Neuronal stem cell (in vitro differentiated cells): Measurements from ENCODE around the gene ENO4.
A peak's percentile ranks its signal among the peaks of the same experiment; 100 is the strongest.

Experiments used
- DNase-seq: peaks from one replicate; pipeline ENCODE4 v3.0.0-alpha.2; 2013; ENCODE audit warnings: low spot score
- H2AFZ ChIP-seq: one replicate; pipeline ENCODE4 v1.6.1; 2013; ENCODE audit warnings: mild to moderate bottlenecking, low read length, inconsistent platforms
- H2AK5ac ChIP-seq: 2 replicates; pipeline ENCODE4 v1.6.1; 2013; ENCODE audit warnings: low read depth, mild to moderate bottlenecking, inconsistent platforms, low read length, moderate library complexity, mixed read lengths
- H2BK120ac ChIP-seq: 2 replicates; pipeline ENCODE4 v1.6.1; 2013; ENCODE audit warnings: low read depth, mild to moderate bottlenecking, inconsistent platforms, low read length, moderate library complexity, mixed read lengths
- H2BK12ac ChIP-seq: one replicate; pipeline ENCODE4 v1.6.1; 2013; ENCODE audit warnings: low read length, inconsistent platforms
- H2BK15ac ChIP-seq: 2 replicates; pipeline ENCODE4 v1.6.1; 2013; ENCODE audit warnings: mild to moderate bottlenecking, low read length, inconsistent platforms, mixed read lengths
- H2BK5ac ChIP-seq: one replicate; pipeline ENCODE4 v1.6.1; 2013; ENCODE audit warnings: inconsistent platforms, mild to moderate bottlenecking, low read length, moderate library complexity
- H3K14ac ChIP-seq: one replicate; pipeline ENCODE4 v1.6.1; 2013; ENCODE audit warnings: low read length, inconsistent platforms
- H3K18ac ChIP-seq: 2 replicates; pipeline ENCODE4 v1.6.1; 2013; ENCODE audit warnings: low read length, inconsistent platforms
- H3K23ac ChIP-seq: 2 replicates; pipeline ENCODE4 v1.6.1; 2013; ENCODE audit warnings: low read depth, mild to moderate bottlenecking, mixed read lengths, low read length, inconsistent platforms; ENCODE audit not compliant: poor library complexity
- H3K27ac ChIP-seq: replicated peaks from 3 replicates; pipeline ENCODE4 v1.5.1; 2013; ENCODE audit warnings: low read length, inconsistent platforms
- H3K27me3 ChIP-seq, 3 experiments: 2 replicates each; pipeline ENCODE4 v1.6.1; 2013; ENCODE audit warnings: low read length in 3 of 3, mild to moderate bottlenecking in 2 of 3, inconsistent platforms in 1 of 3, low read depth in 1 of 3, mixed read lengths in 1 of 3, moderate library complexity in 1 of 3; ENCODE audit not compliant: control insufficient read depth in 3 of 3, insufficient read depth in 3 of 3
- H3K36me3 ChIP-seq, 2 donors: replicated peaks in 1 of 2; 2 replicates each; pipeline ENCODE4 v1.6.1; 2013; ENCODE audit warnings: low read length in 2 of 2; ENCODE audit not compliant: control insufficient read depth in 2 of 2, insufficient read depth in 2 of 2
- H3K4ac ChIP-seq: 2 replicates; pipeline ENCODE4 v1.6.1; 2013; ENCODE audit warnings: inconsistent platforms, mild to moderate bottlenecking, low read length, moderate library complexity
- H3K4me1 ChIP-seq, 2 donors: 1 replicate in 1 of 2; 2 replicates in 1 of 2; pipeline ENCODE4 v1.6.1; 2013; ENCODE audit warnings: low read length in 2 of 2, low read depth in 1 of 2; ENCODE audit not compliant: control insufficient read depth in 2 of 2, insufficient read depth in 1 of 2
- H3K4me2 ChIP-seq: one replicate; pipeline ENCODE4 v1.6.1; 2013; ENCODE audit warnings: mild to moderate bottlenecking, low read length, inconsistent platforms; ENCODE audit not compliant: insufficient read depth, poor library complexity, severe bottlenecking
- H3K4me3 ChIP-seq, 2 donors: 2 replicates each; pipeline ENCODE4 v1.5.1; 2013; ENCODE audit warnings: low read length in 2 of 2, mild to moderate bottlenecking in 2 of 2, inconsistent platforms in 1 of 2, moderate library complexity in 1 of 2
- H3K79me1 ChIP-seq: one replicate; pipeline ENCODE4 v1.6.1; 2013; ENCODE audit warnings: low read depth, mild to moderate bottlenecking, inconsistent platforms, low read length, moderate library complexity
- H3K9ac ChIP-seq: one replicate; pipeline ENCODE4 v1.6.1; 2013; ENCODE audit warnings: mild to moderate bottlenecking, low read depth, low read length, inconsistent platforms; ENCODE audit not compliant: poor library complexity
- H3K9me3 ChIP-seq, 2 donors: replicated peaks in 1 of 2; 2 replicates each; pipeline versions ENCODE3 to v1.6.1; 2013; ENCODE audit warnings: low read length in 2 of 2, mild to moderate bottlenecking in 2 of 2, inconsistent platforms in 1 of 2, low read depth in 1 of 2, mixed read lengths in 1 of 2, moderate library complexity in 1 of 2; ENCODE audit not compliant: control insufficient read depth in 2 of 2, insufficient read depth in 1 of 2
- H4K8ac ChIP-seq: one replicate; pipeline ENCODE4 v1.6.1; 2013; ENCODE audit warnings: low read depth, mild to moderate bottlenecking, inconsistent platforms, low read length, moderate library complexity
- H4K91ac ChIP-seq: one replicate; pipeline ENCODE4 v1.6.1; 2013; ENCODE audit warnings: low read length, low read depth, mild to moderate bottlenecking, inconsistent platforms; ENCODE audit not compliant: poor library complexity
- WGBS, 2 donors: extraction: QIAGEN DNeasy Blood & Tissue Kit; methylation state at CpG; one replicate each; pipeline ENCODE4 v1.1.7; 2013; ENCODE audit warnings: missing lambda C conversion rate in 2 of 2, mixed read lengths in 1 of 2; ENCODE audit not compliant: insufficient read length in 2 of 2, insufficient replicate concordance in 1 of 2; ENCODE audit errors: extremely low coverage in 2 of 2; 5-methylcytosine and 5-hydroxymethylcytosine counted together

ENO4 gene

DNA sequence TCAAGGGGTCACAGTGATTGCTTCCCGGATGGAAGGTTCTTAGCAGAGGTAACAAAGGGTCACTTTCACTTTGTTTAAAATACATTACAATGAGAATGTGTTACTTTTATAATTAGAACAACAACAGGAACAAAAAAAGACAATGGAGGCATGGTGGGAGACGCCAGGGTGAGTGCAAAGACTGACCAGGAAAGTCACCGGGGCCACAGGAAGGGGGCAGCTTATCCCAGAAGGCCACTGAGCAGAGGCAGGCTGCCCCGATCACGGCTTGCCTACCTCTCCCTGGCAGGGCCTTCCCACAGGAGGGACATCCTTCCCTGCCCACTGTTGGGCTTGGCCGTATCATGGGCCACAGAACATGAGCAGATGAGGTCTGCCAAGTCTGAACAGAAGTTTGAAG, 46.8 kb upstream of the ENO4 start:
- Histone ChIP-seq H3K14ac (no peak overlapping the region), H3K9me3 (peaks cover 0 to 2% of the 10 kb centered on the region in 2 donors), H2BK15ac (no peak overlapping the region), H3K23ac (no peak overlapping the region), H3K18ac (peak overlapping the region; percentile 55), H2AFZ (peak overlapping the region; percentile 66), H3K36me3 (no peaks in the 10 kb centered on the region), H3K27me3 (peaks cover 0 to 48% (median 0%) of the 10 kb centered on the region in 3 experiments), H3K27ac (no peak overlapping the region), H3K4me3 (no peak overlapping the region), H4K8ac (no peak overlapping the region), H3K9ac (no peak overlapping the region), H3K4me2 (no peak overlapping the region), H2BK120ac (no peak overlapping the region), H2AK5ac (peak overlapping the region; percentile 13), H3K4me1 (peaks cover 0 to 4% of the 10 kb centered on the region in 2 donors), H2BK5ac (no peak overlapping the region), H4K91ac (no peak overlapping the region), H3K4ac (no peak overlapping the region), H2BK12ac (no peak overlapping the region), H3K79me1 (no peaks in the 10 kb centered on the region)
- WGBS, 2 donors: no CpG with 5 or more reads among the region's 6 CpGs
- no peak for DNase-seq

- Histone ChIP-seq H3K79me1 (no peaks in the 10 kb centered on the region), H3K4me2 (no peak overlapping the region), H2BK120ac (no peak overlapping the region), H3K18ac (peak overlapping the region; percentile 45), H4K91ac (no peak overlapping the region), H3K27me3 (peaks cover 0 to 48% (median 0%) of the 10 kb centered on the region in 3 experiments), H2BK12ac (no peak overlapping the region), H3K9ac (no peak overlapping the region), H2BK15ac (no peak overlapping the region), H3K23ac (no peak overlapping the region), H3K4me1 (peaks cover 0 to 2% of the 10 kb centered on the region in 2 donors), H3K36me3 (no peaks in the 10 kb centered on the region), H2BK5ac (no peak overlapping the region), H3K14ac (no peak overlapping the region), H3K27ac (no peak overlapping the region), H3K4me3 (no peak overlapping the region), H3K9me3 (peaks cover 0 to 2% of the 10 kb centered on the region in 2 donors), H4K8ac (no peak overlapping the region), H2AK5ac (peak overlapping the region; percentile 13), H2AFZ (peak overlapping the region; percentile 66), H3K4ac (no peak overlapping the region)
- DNase-seq: no peak
- no CpG with 5 or more reads among the region's 19 CpGs for WGBS, 2 donors
Observed at GRCh38 chr10:116802876-116803275, 46.4 kb upstream of the ENO4 start.

- Histone ChIP-seq H3K18ac (no peak overlapping the region), H3K4ac (no peak overlapping the region), H3K9ac (no peak overlapping the region), H2BK120ac (no peak overlapping the region), H3K14ac (no peak overlapping the region), H3K4me2 (no peak overlapping the region), H3K23ac (no peak overlapping the region), H3K27me3 (peaks cover 0 to 48% (median 0%) of the 10 kb centered on the region in 3 experiments), H2BK15ac (no peak overlapping the region), H3K27ac (no peak overlapping the region), H4K8ac (no peak overlapping the region), H3K79me1 (no peaks in the 10 kb centered on the region), H4K91ac (no peak overlapping the region), H3K4me1 (peaks cover 0 to 2% of the 10 kb centered on the region in 2 donors), H2AK5ac (peak overlapping the region; percentile 13), H2AFZ (no peak overlapping the region), H2BK5ac (no peak overlapping the region), H3K9me3 (peaks cover 0 to 2% of the 10 kb centered on the region in 2 donors), H3K4me3 (no peak overlapping the region), H3K36me3 (no peaks in the 10 kb centered on the region), H2BK12ac (no peak overlapping the region)
- no peak for DNase-seq
- WGBS, 2 donors: no CpG with 5 or more reads among the region's 22 CpGs
Observed at GRCh38 chr10:116803451-116804249, 45.6 kb upstream of the ENO4 start.

- H3K27me3 ChIP-seq: peaks cover 0 to 21% (median 0%) of the 10 kb centered on the region in 3 experiments
- H3K27ac ChIP-seq: no peak overlapping the region
- no peak overlapping the region for H3K14ac ChIP-seq
- H3K9me3 ChIP-seq: peaks cover 0 to 2% of the 10 kb centered on the region in 2 donors
- no peak overlapping the region for H3K4me2 ChIP-seq
- no peak overlapping the region for H3K9ac ChIP-seq
- no peak overlapping the region for H4K91ac ChIP-seq
- no peak overlapping the region for H3K4ac ChIP-seq
- no peaks in the 10 kb centered on the region for H3K79me1 ChIP-seq
- peak overlapping the region; percentile 9 for H3K23ac ChIP-seq
- no peak overlapping the region for H3K4me3 ChIP-seq
- H3K36me3 ChIP-seq: no peaks in the 10 kb centered on the region
- H2AFZ ChIP-seq: no peak overlapping the region
- H4K8ac ChIP-seq: no peak overlapping the region
- H3K18ac ChIP-seq: peak overlapping the region; percentile 84
- no CpG with 5 or more reads among the region's 13 CpGs for WGBS, 2 donors
- H2AK5ac ChIP-seq: peak overlapping the region; percentile 62
- H2BK15ac ChIP-seq: peak overlapping the region; percentile 65
- peak overlapping the region; percentile 61 for H2BK120ac ChIP-seq
- H3K4me1 ChIP-seq: no peaks in the 10 kb centered on the region
- no peak overlapping the region for H2BK5ac ChIP-seq
- no peak for DNase-seq
- H2BK12ac ChIP-seq: peak overlapping the region; percentile 14
Observed at GRCh38 chr10:116808706-116809105, 40.6 kb upstream of the ENO4 start.
